Activated T-helper 17 cell treated with anti-CD3 and anti-CD28 coated beads, Interleukin-2, amount 50 U/mL, for 72 hours (primary cell): ENCODE measurements around the gene GPRC5B. TPM values are rescaled to one million over a fixed set of nuclear protein-coding genes. Genes with fewer than 3 reads are reported as not detected.
A peak's percentile ranks its signal among the peaks of the same experiment; 100 is the strongest.

ENCODE experiments used
- ATAC-seq: fragments of 150-1000 bp; cut with Tn5 transposase; replicated peaks from 2 replicates; pipeline ENCODE4 v1.10.0; 2021; ENCODE audit warnings: mild to moderate bottlenecking, moderate library complexity
- H3K27ac Mint-ChIP-seq: one replicate; pipeline ENCODE4 v1.8.0; 2022; ENCODE audit warnings: mixed read lengths
- H3K27me3 Mint-ChIP-seq: one replicate; pipeline ENCODE4 v1.8.0; 2022; ENCODE audit warnings: mixed read lengths
- H3K36me3 Mint-ChIP-seq: one replicate; pipeline ENCODE4 v1.8.0; 2022; ENCODE audit warnings: low read depth, mild to moderate bottlenecking, mixed read lengths
- H3K4me1 Mint-ChIP-seq: one replicate; pipeline ENCODE4 v1.8.0; 2022; ENCODE audit warnings: mixed read lengths
- H3K4me3 Mint-ChIP-seq: one replicate; pipeline ENCODE4 v1.8.0; 2022; ENCODE audit warnings: mild to moderate bottlenecking, mixed read lengths
- H3K9me3 Mint-ChIP-seq: one replicate; pipeline ENCODE4 v1.8.0; 2022; ENCODE audit warnings: mixed read lengths
- total RNA-seq, 2 donors: library from RNA; stranded (reverse); gene quantifications; one replicate each; pipeline ENCODE4 v1.2.3, GENCODE V29; 2022

The GPRC5B gene
- total RNA-seq = not detected

- peaks cover 20% of the 10 kb centered on the region for H3K27me3 Mint-ChIP-seq
- H3K4me1 Mint-ChIP-seq = peaks cover 14% of the 10 kb centered on the region
- H3K36me3 Mint-ChIP-seq = no peaks in the 10 kb centered on the region
- ATAC-seq = peak; percentile 45
- H3K27ac Mint-ChIP-seq = peak within 1 kb of the TSS; percentile 39
- H3K9me3 Mint-ChIP-seq = no peaks in the 10 kb centered on the region
- H3K4me3 Mint-ChIP-seq = peak within 1 kb of the TSS; percentile 86
Observed at GRCh38 chr16:19884611-19885450, at the start of gene GPRC5B. GPRC5B (minus strand) TSS chr16:19884848; CDS start chr16:19872845, 12,003 bp downstream.

GRCh38 chr16:19933740-19934139 is 49.1 kb upstream of the GPRC5B start:
- Mint-ChIP-seq H3K36me3 (no peaks in the 10 kb centered on the region), H3K9me3 (no peaks in the 10 kb centered on the region), H3K4me1 (no peaks in the 10 kb centered on the region), H3K27me3 (peaks cover 18% of the 10 kb centered on the region), H3K27ac (no peak overlapping the region), H3K4me3 (no peak overlapping the region)
- ATAC-seq = no peak

- ATAC-seq = no peak
- H3K27me3 Mint-ChIP-seq = peaks cover 9% of the 10 kb centered on the region
- no peaks in the 10 kb centered on the region for H3K9me3 Mint-ChIP-seq
- no peak overlapping the region for H3K4me3 Mint-ChIP-seq
- no peaks in the 10 kb centered on the region for H3K4me1 Mint-ChIP-seq
- H3K27ac Mint-ChIP-seq = no peak overlapping the region
- H3K36me3 Mint-ChIP-seq = no peaks in the 10 kb centered on the region
Observed at GRCh38 chr16:19929062-19929511, 44.4 kb upstream of the GPRC5B start.

- no peaks in the 10 kb centered on the region for H3K36me3 Mint-ChIP-seq
- H3K27ac Mint-ChIP-seq = no peak overlapping the region
- no peak overlapping the region for H3K4me3 Mint-ChIP-seq
- no peak for ATAC-seq
- H3K9me3 Mint-ChIP-seq = no peaks in the 10 kb centered on the region
- H3K4me1 Mint-ChIP-seq = no peaks in the 10 kb centered on the region
- H3K27me3 Mint-ChIP-seq = peaks cover 7% of the 10 kb centered on the region
Observed at GRCh38 chr16:19928432-19928831, 43.8 kb upstream of the GPRC5B start.

- ATAC-seq = no peak
- H3K36me3 Mint-ChIP-seq = no peaks in the 10 kb centered on the region
- H3K4me3 Mint-ChIP-seq = no peak overlapping the region
- H3K9me3 Mint-ChIP-seq = no peaks in the 10 kb centered on the region
- H3K27me3 Mint-ChIP-seq = peaks cover 7% of the 10 kb centered on the region
- no peaks in the 10 kb centered on the region for H3K4me1 Mint-ChIP-seq
- no peak overlapping the region for H3K27ac Mint-ChIP-seq
Observed at GRCh38 chr16:19926449-19927390, 42.1 kb upstream of the GPRC5B start.

GRCh38 chr16:19923396-19923795 is 38.7 kb upstream of the GPRC5B start:
- Mint-ChIP-seq H3K4me3 (no peak overlapping the region), H3K27ac (no peak overlapping the region), H3K27me3 (peaks cover 14% of the 10 kb centered on the region), H3K9me3 (no peaks in the 10 kb centered on the region), H3K4me1 (no peaks in the 10 kb centered on the region), H3K36me3 (no peaks in the 10 kb centered on the region)
- no peak for ATAC-seq

- Mint-ChIP-seq H3K27me3 (peaks cover 15% of the 10 kb centered on the region), H3K9me3 (no peaks in the 10 kb centered on the region), H3K4me1 (no peaks in the 10 kb centered on the region), H3K4me3 (no peak overlapping the region), H3K36me3 (no peaks in the 10 kb centered on the region), H3K27ac (no peak overlapping the region)
- ATAC-seq = no peak
Observed at GRCh38 chr16:19919142-19919541, 34.5 kb upstream of the GPRC5B start.

GRCh38 chr16:19916064-19916463 is 31.4 kb upstream of the GPRC5B start:
- Mint-ChIP-seq H3K27ac (no peak overlapping the region), H3K4me1 (no peaks in the 10 kb centered on the region), H3K4me3 (no peak overlapping the region), H3K36me3 (no peaks in the 10 kb centered on the region), H3K27me3 (peaks cover 20% of the 10 kb centered on the region), H3K9me3 (no peaks in the 10 kb centered on the region)
- no peak for ATAC-seq

- no peak overlapping the region for H3K4me3 Mint-ChIP-seq
- H3K9me3 Mint-ChIP-seq = no peaks in the 10 kb centered on the region
- no peak overlapping the region for H3K27ac Mint-ChIP-seq
- H3K27me3 Mint-ChIP-seq = peaks cover 18% of the 10 kb centered on the region
- no peak for ATAC-seq
- H3K36me3 Mint-ChIP-seq = no peaks in the 10 kb centered on the region
- H3K4me1 Mint-ChIP-seq = no peaks in the 10 kb centered on the region
Observed at GRCh38 chr16:19914877-19915276, 30.2 kb upstream of the GPRC5B start.

GRCh38 chr16:19913340-19913645 is 28.6 kb upstream of the GPRC5B start:
- no peaks in the 10 kb centered on the region for H3K36me3 Mint-ChIP-seq
- ATAC-seq = no peak
- H3K27ac Mint-ChIP-seq = no peak overlapping the region
- H3K27me3 Mint-ChIP-seq = peaks cover 18% of the 10 kb centered on the region
- no peaks in the 10 kb centered on the region for H3K9me3 Mint-ChIP-seq
- no peaks in the 10 kb centered on the region for H3K4me1 Mint-ChIP-seq
- no peak overlapping the region for H3K4me3 Mint-ChIP-seq

GRCh38 chr16:19912455-19913339 is 28.0 kb upstream of the GPRC5B start:
- Mint-ChIP-seq H3K36me3 (no peaks in the 10 kb centered on the region), H3K9me3 (no peaks in the 10 kb centered on the region), H3K4me1 (no peaks in the 10 kb centered on the region), H3K4me3 (no peak overlapping the region), H3K27ac (no peak overlapping the region), H3K27me3 (peaks cover 24% of the 10 kb centered on the region)
- no peak for ATAC-seq

GRCh38 chr16:19911747-19912454 is 27.3 kb upstream of the GPRC5B start:
- peaks cover 24% of the 10 kb centered on the region for H3K27me3 Mint-ChIP-seq
- H3K4me1 Mint-ChIP-seq = no peaks in the 10 kb centered on the region
- ATAC-seq = no peak
- no peak overlapping the region for H3K27ac Mint-ChIP-seq
- H3K36me3 Mint-ChIP-seq = no peaks in the 10 kb centered on the region
- no peak overlapping the region for H3K4me3 Mint-ChIP-seq
- H3K9me3 Mint-ChIP-seq = no peaks in the 10 kb centered on the region

- H3K27me3 Mint-ChIP-seq = peaks cover 24% of the 10 kb centered on the region
- H3K9me3 Mint-ChIP-seq = no peaks in the 10 kb centered on the region
- no peaks in the 10 kb centered on the region for H3K36me3 Mint-ChIP-seq
- H3K4me3 Mint-ChIP-seq = no peak overlapping the region
- no peaks in the 10 kb centered on the region for H3K4me1 Mint-ChIP-seq
- no peak for ATAC-seq
- no peak overlapping the region for H3K27ac Mint-ChIP-seq
Observed at GRCh38 chr16:19911204-19911603, 26.6 kb upstream of the GPRC5B start.
